Limb (tissue), 2 donors: ENCODE data around the gene GIMAP5.

Experiments used
- DNase-seq, 2 donors: peaks; one replicate each; pipeline ENCODE4 v3.0.0-alpha.2; 2016; ENCODE audit errors: extremely low spot score in 2 of 2

The GIMAP5 gene

DNA sequence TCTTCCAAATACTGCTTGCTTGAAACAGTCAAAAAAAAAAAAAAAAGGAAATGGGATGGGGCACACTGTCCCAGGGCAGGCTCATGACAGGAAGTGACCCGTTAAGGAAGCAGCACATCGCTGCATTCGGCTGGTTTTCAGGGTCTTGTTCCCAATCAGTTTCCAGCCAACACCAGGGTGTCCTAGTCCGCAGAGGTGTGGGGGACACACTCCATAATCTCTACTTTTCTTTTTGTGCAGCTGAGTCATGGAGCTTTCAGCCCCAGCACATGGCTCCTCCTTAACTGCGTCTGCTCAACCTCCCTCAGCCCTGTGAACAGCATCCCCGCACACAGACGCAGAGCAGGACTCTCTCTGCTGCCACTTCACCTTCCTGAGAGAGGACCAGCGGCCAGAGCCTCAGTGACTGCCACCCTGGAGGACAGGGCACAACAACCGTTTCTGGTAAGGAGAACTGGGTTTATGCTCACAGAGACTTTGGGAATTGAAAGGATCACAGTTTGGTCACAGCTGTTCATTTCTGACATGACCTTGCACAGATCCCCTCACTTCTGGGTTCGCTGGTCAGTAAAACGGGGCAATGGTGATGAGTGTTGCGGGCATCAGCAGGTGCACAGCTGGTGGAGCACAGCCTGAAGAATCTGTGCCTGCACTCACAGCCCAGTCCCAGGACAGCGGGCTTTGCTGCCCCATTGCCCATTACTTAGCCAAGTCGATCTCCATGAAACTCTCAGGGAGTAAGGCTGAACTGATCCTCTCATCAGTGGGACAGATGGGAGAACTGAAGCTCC, at the start of gene GIMAP5:
Gene GIMAP5, plus strand, starts transcription at position 154 of the 791 bp plus-strand sequence. CDS start 3,467 bp downstream, outside the sequence.
- DNase-seq, result no peak

- DNase-seq, result no peak
Measured at GRCh38 chr7:150688630-150689029, 48.6 kb upstream of the GIMAP5 start.

GRCh38 chr7:150695654-150696053, 41.6 kb upstream of the GIMAP5 start:
- DNase-seq, result no peak

DNA sequence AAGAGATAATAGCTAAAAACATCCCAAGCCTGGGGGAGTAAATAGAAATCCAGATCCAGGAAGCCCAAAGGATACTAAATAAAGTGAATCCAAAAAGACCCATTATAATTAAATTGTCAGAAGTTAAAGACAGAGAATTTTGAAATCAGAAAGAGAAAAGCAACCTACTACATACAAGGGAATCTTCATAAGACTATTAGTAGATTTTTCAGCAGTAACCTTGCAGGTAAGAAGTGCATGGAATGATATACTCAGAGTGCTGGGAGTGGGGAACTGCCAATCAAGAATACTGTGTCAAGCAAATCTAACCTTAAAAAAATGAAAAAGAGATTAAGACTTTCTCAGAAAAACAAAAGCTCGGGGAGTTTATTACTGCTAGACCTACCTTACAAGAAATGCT, 34.0 kb upstream of the GIMAP5 start:
- DNase-seq, result no peak

- no peak for DNase-seq
Measured at GRCh38 chr7:150715293-150715692, 21.9 kb upstream of the GIMAP5 start.

DNA sequence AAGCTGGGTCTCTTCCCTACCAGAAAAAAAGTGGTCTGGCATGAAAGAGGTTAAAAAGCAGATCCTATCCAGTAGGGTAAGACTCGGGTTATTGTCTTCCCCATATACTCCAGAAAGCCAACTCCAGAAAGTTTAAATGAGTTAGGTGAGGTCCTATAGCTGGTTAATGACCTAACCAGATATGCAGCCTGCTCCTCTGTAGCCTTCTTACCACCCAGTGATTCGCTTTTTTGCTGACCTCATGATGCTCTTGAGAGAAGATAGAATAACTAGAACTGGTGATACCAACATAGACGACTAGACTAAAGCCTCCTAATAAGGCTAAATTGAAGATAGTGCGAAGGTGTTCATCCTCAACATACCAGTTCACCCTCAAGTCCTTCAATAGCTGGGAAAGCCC, 21.5 kb upstream of the GIMAP5 start:
- DNase-seq, result no peak

- peak in 1 of 2 donors; percentile 7 for DNase-seq
Measured at GRCh38 chr7:150716368-150716767, 20.9 kb upstream of the GIMAP5 start, which contains the start of gene GIMAP1. GIMAP1 (plus strand) TSS chr7:150716613; CDS start chr7:150719048, 2,435 bp downstream.

- DNase-seq, result peak in 1 of 2 donors; percentile 11
Measured at GRCh38 chr7:150716939-150717338, 20.3 kb upstream of the GIMAP5 start.

DNA sequence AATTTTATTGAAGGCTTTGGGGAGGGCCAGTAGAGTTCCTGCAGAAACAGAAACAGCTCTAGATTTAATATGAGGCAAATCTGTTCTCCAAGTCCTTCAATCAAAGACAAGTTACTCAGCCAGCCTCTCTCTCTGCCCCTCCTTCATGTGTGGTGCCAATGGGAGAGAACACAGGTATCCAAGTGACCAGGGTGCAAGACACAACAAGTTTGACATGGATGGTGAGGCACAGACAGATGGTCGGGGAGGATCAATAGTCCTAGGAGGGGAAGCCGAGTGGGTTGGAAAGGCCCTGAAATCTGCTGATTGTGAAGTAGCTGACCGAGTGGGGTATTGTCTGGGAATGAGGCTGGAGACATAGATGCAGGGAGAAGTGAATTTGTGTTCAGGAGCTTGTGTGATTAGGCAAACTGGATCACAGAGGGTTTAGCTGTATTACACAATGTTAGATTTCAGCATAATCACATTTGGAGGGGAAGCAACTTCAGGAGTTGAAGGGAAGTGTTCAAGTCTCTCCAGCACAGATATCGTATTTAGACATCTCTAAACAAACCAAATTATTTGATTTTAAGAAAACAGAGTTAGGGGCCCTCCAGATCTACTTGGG, 19.3 kb upstream of the GIMAP5 start:
- DNase-seq, result no peak

GRCh38 chr7:150719436-150719835, 17.8 kb upstream of the GIMAP5 start:
- no peak for DNase-seq

- DNase-seq, result no peak
Measured at GRCh38 chr7:150719960-150720891, 17.0 kb upstream of the GIMAP5 start.

DNA sequence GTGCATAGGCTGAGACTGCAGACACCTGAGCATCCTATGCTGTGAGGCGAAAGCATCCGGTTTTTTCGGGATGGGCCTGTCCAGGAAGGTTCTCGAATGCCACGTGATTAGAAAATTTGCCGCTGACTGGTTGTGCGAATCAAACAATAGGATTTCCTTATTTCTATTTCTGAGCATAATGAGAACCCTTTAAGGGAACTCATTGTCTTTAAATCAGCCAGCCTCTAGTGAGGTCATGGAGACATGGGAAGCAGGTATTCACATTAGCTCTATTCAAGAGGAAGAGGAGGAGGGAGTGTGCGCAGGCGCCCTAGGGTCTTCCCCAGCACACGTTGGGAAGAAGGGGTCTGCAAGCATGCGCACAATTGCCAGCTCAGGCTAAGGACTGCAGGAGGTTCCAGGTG, 15.2 kb upstream of the GIMAP5 start:
- DNase-seq, result no peak

DNA sequence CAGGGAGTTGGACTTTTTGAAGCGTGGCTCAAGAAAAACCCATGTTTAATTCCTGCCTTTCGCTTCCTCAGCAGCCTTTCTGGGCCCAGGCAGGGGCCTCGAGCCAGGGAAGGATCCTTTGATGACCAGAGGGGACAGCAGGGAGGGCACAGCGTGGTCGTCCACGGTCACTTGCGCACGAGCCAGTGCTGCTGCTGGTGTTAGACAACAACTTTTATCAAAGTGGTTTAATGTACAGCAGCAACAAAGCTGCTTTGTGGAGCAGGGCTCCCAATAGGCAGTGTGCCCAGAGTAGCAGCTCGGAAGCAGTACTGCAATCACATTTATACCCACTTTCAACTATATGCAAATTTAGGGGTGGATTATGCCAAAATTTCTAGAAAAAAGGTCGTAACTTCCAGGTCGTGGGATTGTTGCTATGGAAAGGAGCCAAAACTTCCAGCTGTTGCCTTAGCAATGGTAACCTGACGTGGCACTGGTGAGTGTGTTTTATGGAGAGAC, 14.7 kb upstream of the GIMAP5 start:
- no peak for DNase-seq

DNA sequence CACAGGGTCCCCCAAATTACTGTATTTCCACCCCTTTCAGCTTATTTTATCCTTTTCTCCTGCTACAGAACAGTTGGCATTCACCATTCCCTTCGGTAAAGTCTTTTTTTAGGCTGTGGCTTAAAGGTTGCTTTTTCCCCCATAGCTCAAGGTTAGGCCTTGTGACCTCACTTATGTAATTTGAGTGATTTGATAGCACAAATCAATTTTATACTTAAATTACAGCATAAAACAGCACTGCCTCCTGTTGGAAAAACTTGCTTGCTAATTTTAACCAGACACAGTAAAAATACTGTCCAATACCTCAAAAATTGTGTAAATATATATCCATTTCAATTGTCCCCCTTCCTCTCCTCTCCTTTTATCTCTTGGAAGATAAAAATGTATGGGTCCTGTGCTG, 13.8 kb upstream of the GIMAP5 start:
- DNase-seq, result no peak

- DNase-seq, result no peak
Measured at GRCh38 chr7:150727381-150727780, 9.8 kb upstream of the GIMAP5 start.

DNA sequence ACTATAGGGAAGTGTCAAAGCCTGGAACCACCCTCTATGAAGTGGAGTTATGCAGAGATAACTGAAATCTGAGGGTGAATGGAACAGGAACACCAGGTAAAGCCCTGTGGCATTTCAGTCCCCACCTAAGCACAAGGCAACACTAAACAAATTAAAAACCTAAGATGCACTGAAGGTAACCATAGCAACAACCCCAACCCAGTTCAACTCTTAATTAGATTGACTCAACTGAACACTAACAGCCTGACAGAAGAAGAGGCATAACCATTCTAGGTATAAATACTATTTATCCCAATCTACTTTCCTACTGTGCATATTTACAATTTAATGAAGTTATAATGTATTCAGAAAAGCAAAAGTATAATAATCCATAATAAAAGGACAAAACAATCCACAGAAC, 9.2 kb upstream of the GIMAP5 start:
- DNase-seq, result no peak

DNA sequence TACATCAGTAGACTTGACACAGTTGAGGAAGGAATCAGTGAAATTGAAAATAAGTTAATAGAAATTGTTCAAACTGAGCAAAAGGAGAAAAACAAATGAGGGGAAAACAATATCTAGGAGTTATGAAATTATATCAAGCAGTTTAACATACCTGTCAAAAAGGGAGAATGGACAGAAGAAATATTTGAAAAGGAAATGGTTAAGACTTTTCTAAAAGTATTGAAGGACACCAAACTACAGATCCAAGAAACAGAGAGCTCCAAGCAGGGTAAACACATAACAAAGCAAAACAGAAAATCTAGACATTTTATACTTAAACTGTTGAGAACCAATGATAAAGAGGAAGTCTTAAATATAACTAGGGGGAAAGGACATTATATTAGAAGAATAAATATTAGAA, 8.6 kb upstream of the GIMAP5 start:
- DNase-seq, result no peak

- DNase-seq, result no peak
Measured at GRCh38 chr7:150731916-150732315, 5.3 kb upstream of the GIMAP5 start.

DNA sequence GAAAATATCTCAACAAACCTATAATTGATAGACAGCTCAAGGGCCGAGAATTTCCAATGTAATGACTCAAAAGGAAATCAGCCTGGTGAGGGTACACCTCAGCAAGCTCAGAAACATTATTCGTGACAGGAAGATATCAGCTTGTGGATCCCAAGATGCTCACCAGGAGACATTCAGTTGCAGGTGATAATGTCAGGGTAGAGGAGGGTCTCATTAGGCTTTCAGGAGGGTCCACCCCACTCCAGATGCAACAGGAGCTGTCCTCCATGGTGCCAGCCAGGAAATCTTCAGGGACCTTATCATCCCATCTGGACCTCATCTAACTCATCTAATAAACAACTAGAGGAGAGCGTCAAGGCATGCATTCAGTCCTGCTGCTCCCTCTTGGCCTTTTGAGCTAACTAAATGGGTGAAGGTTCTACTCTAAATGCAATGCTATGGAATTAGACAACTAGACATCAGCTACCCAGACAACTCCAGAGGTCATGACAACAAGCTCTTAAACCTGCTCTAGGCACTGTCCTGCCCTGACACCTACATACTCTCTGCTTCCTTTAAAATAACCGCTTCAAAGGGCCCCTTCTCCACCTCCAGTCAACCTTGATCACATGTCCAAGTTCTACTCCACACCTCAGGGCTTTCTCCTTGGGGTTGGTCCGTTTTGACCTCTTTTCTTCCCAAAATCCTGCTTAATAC, 4.3 kb upstream of the GIMAP5 start:
- no peak for DNase-seq

DNA sequence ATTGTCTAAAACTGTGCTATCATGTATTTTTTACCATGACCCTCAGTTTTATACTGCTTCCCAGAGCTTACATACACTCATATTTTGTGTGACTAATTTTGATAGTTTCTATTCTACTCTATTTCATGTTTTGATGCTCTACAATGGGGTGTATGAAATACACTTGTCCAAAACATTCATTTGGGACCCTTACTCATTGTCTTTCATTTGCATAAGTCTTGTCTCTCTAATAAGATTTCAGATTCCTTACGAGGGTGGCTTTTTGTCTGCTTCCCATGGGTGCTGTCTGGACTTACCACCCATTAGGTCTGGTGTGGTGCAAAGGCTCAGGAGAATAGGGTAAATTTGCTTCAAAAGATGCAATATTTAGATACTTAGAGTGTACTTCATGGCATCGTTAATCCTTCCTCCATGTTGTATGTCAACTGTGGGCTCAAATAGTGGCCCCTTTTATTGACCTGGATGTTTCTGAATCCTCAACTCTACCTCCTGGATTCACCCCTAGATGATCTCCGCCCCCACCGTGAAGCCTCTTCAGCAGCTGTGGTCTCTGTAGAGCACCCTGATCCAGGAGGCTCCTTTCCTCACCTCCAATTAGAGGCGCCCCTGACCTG, 3.6 kb upstream of the GIMAP5 start:
- no peak for DNase-seq

DNA sequence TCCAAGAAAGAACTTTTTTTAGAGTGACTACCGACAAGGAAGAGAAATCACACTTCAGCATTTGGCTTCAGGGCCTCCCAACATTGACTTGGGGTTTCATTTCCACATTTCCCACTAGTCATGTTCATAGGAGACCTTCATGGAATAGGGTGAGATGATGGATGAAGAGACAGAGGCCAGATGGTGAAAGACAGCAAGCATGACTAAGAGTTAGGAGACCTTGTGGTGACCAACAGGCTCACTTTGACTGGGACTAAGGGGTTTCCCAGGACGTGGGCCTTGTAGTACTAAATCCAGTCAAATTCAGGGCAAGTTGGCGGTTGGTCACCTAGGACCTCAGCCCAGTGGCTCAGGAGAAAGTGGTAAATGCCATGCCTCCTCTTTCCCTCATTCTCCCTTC, 3.0 kb upstream of the GIMAP5 start:
- no peak for DNase-seq
